ENCODE results near the gene LTBR. TPM values are rescaled to one million over a fixed set of nuclear protein-coding genes. Genes with fewer than 3 reads are reported as not detected.

The LTBR gene
- polyA plus RNA-seq, 1 donor from 2014 or later: not detected

DNA sequence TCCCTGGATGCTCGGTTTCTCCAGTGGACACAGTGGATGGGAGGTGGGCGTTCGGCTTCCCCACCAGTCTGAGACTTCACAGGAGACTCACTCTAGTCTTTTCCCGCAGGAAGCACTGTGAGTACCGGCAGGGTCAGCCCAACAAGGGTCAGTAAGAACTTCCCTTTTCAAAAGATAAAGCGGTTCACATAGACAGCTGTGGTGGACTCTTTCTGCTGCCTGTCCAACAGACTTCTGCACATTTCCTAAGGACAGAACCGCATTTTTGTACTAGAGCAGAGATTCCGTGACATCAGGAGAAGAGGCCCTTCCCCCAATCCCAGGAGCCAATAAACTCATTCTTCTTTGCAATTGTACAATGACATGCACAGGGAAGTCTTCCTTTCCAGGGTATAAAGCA, 10.4 kb downstream of the LTBR start:
- Histone ChIP-seq H3K9me2 (ENCODE audit: insufficient read depth, low read length) (no peaks in the 10 kb centered on the region), H3K36me3 (ENCODE audit: insufficient read depth, low read length) (no peaks in the 10 kb centered on the region), H3K9me3 (ENCODE audit: low read length) (no peaks in the 10 kb centered on the region), H3K9ac (ENCODE audit: low read length) (no peak overlapping the region), H3K27me3 (ENCODE audit: insufficient read depth, low read depth, low read length) (no peaks in the 10 kb centered on the region), H3K27ac (ENCODE audit: low read length) (no peak overlapping the region), H2AFZ (ENCODE audit: low read depth, low read length) (no peak overlapping the region), H4K20me1 (ENCODE audit: insufficient read depth) (no peaks in the 10 kb centered on the region), H3F3A (ENCODE audit: insufficient read depth, low read length, poor library complexity, severe bottlenecking) (no peaks in the 10 kb centered on the region), H3K79me2 (replicated peaks; ENCODE audit: insufficient read depth, low read length) (no peaks in the 10 kb centered on the region), H3K4me2 (ENCODE audit: low read length) (no peak overlapping the region), H3K4me3 (ENCODE audit: low read length) (no peak overlapping the region)
- TF ChIP-seq, protein P1, sequence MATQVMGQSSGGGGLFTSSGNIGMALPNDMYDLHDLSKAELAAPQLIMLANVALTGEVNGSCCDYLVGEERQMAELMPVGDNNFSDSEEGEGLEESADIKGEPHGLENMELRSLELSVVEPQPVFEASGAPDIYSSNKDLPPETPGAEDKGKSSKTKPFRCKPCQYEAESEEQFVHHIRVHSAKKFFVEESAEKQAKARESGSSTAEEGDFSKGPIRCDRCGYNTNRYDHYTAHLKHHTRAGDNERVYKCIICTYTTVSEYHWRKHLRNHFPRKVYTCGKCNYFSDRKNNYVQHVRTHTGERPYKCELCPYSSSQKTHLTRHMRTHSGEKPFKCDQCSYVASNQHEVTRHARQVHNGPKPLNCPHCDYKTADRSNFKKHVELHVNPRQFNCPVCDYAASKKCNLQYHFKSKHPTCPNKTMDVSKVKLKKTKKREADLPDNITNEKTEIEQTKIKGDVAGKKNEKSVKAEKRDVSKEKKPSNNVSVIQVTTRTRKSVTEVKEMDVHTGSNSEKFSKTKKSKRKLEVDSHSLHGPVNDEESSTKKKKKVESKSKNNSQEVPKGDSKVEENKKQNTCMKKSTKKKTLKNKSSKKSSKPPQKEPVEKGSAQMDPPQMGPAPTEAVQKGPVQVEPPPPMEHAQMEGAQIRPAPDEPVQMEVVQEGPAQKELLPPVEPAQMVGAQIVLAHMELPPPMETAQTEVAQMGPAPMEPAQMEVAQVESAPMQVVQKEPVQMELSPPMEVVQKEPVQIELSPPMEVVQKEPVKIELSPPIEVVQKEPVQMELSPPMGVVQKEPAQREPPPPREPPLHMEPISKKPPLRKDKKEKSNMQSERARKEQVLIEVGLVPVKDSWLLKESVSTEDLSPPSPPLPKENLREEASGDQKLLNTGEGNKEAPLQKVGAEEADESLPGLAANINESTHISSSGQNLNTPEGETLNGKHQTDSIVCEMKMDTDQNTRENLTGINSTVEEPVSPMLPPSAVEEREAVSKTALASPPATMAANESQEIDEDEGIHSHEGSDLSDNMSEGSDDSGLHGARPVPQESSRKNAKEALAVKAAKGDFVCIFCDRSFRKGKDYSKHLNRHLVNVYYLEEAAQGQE (IDR thresholded peaks at IDR 0.05; ENCODE audit: borderline replicate concordance): no peak
- TF ChIP-seq EZH2 (IDR thresholded peaks at IDR 0.05; ENCODE audit: borderline replicate concordance, insufficient read depth, low read length, poor library complexity, severe bottlenecking): no peak
- TF ChIP-seq, protein P2, sequence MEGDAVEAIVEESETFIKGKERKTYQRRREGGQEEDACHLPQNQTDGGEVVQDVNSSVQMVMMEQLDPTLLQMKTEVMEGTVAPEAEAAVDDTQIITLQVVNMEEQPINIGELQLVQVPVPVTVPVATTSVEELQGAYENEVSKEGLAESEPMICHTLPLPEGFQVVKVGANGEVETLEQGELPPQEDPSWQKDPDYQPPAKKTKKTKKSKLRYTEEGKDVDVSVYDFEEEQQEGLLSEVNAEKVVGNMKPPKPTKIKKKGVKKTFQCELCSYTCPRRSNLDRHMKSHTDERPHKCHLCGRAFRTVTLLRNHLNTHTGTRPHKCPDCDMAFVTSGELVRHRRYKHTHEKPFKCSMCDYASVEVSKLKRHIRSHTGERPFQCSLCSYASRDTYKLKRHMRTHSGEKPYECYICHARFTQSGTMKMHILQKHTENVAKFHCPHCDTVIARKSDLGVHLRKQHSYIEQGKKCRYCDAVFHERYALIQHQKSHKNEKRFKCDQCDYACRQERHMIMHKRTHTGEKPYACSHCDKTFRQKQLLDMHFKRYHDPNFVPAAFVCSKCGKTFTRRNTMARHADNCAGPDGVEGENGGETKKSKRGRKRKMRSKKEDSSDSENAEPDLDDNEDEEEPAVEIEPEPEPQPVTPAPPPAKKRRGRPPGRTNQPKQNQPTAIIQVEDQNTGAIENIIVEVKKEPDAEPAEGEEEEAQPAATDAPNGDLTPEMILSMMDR (IDR thresholded peaks at IDR 0.05; ENCODE audit: poor library complexity, severe bottlenecking): no peak
- TF ChIP-seq SMC3 (conservative IDR thresholded peaks at IDR 0.05; ENCODE audit: poor library complexity): no peak
- no peak for TF ChIP-seq MXI1 (conservative IDR thresholded peaks at IDR 0.05; ENCODE audit: poor library complexity, severe bottlenecking)
- no peak for TF ChIP-seq EP300 (conservative IDR thresholded peaks at IDR 0.05; ENCODE audit: poor library complexity, severe bottlenecking)
- no peak for TF ChIP-seq POLR2AphosphoS5 (IDR thresholded peaks at IDR 0.05)
- no peak for TF ChIP-seq TAF1 (IDR thresholded peaks at IDR 0.05; ENCODE audit: low read depth)
- TF ChIP-seq RAD21 (conservative IDR thresholded peaks at IDR 0.05): no peak

DNA sequence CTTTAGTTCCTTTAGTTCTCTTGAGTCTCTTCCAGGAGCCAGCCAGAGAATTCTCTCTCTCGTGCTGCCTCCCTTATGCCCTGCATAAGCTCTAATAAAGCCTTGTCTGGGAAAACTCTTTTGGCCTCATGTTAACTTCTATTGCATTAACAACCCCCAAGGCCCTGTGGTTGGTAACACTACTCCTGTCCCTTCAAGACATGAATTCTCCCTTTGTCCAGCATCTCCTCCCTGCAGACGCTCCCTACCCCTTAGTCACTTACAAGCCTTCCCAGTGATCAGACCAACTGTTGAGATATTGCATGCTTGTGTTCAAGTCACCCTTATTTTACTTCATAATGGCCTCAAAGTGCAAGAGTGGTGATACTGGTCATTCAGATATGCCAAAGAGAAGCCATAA, 12.1 kb downstream of the LTBR start:
- no peak overlapping the region for H3K9ac ChIP-seq (ENCODE audit: low read length)
- no peak overlapping the region for H3K27ac ChIP-seq (ENCODE audit: low read length)
- no peaks in the 10 kb centered on the region for H3K36me3 ChIP-seq (ENCODE audit: insufficient read depth, low read length)
- H3K4me3 ChIP-seq (ENCODE audit: low read length): no peak overlapping the region
- no peaks in the 10 kb centered on the region for H4K20me1 ChIP-seq (ENCODE audit: insufficient read depth)
- H3K9me2 ChIP-seq (ENCODE audit: insufficient read depth, low read length): no peaks in the 10 kb centered on the region
- H3K9me3 ChIP-seq (ENCODE audit: low read length): no peaks in the 10 kb centered on the region
- no peaks in the 10 kb centered on the region for H3K27me3 ChIP-seq (ENCODE audit: insufficient read depth, low read depth, low read length)
- no peaks in the 10 kb centered on the region for H3F3A ChIP-seq (ENCODE audit: insufficient read depth, low read length, poor library complexity, severe bottlenecking)
- no peak overlapping the region for H3K4me2 ChIP-seq (ENCODE audit: low read length)
- no peaks in the 10 kb centered on the region for H3K79me2 ChIP-seq (replicated peaks; ENCODE audit: insufficient read depth, low read length)
- TF ChIP-seq TAF1 (IDR thresholded peaks at IDR 0.05; ENCODE audit: low read depth) (no peak), POLR2AphosphoS5 (IDR thresholded peaks at IDR 0.05) (no peak), MXI1 (conservative IDR thresholded peaks at IDR 0.05; ENCODE audit: poor library complexity, severe bottlenecking) (no peak), RAD21 (conservative IDR thresholded peaks at IDR 0.05) (no peak), EZH2 (IDR thresholded peaks at IDR 0.05; ENCODE audit: borderline replicate concordance, insufficient read depth, low read length, poor library complexity, severe bottlenecking) (no peak), SMC3 (conservative IDR thresholded peaks at IDR 0.05; ENCODE audit: poor library complexity) (no peak), EP300 (conservative IDR thresholded peaks at IDR 0.05; ENCODE audit: poor library complexity, severe bottlenecking) (no peak)
- TF ChIP-seq, protein P2 (IDR thresholded peaks at IDR 0.05; ENCODE audit: poor library complexity, severe bottlenecking): no peak
- TF ChIP-seq, protein P1 (IDR thresholded peaks at IDR 0.05; ENCODE audit: borderline replicate concordance): no peak
- no peak overlapping the region for H2AFZ ChIP-seq (ENCODE audit: low read depth, low read length)
